Stimulated activated CD8-positive, alpha-beta memory T cell treated with anti-CD3 and anti-CD28 coated beads, Interleukin-15, amount 100 ng/mL, for 48 hours (primary cell): Measurements from ENCODE around the gene ABL1.

Experiments
- DNase-seq, 2 donors: peaks; one replicate each; pipeline ENCODE4 v3.0.0-alpha.2; 2020; ENCODE audit warnings: low read depth in 2 of 2

ABL1 gene

DNA sequence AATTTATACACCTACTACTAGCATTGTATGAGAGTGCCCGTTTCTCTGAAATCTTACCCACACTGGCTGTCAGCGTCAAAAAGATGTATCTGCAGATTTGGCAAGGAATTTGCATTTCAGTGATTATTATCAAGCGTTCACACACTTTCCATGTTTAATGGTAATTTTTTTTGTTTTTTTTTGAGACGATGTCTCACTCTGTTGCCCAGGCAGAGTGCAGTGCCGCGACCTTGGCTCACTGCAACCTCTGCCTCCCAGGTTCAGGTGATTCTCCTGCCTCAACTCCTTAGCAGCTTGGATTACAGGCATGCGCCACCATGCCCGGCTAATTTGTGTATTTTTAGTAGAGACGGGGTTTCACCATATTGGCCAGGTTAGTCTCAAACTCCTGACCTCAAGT, 14.3 kb downstream of the ABL1 start:
- no peak for DNase-seq

DNA sequence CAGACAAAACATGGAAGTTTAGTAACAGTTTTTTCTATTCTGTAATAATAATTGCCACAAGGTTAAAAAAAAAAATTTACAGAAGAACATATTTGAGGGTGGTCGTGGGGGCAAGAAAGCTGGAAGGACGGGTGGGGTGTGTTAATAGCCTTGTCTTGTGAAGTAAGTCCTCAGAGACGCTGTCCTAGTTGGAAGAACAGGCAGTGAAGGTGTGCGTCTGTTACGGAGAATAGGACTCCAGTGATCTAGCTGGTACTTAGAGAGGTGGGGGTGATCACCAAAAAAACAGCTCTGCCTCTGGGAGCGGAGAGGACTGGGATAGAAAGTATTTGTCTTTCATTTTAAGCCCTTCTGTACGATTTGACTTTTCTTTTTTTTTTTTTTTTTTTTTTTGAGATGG, 17.7 kb downstream of the ABL1 start:
- DNase-seq, result no peak

DNA sequence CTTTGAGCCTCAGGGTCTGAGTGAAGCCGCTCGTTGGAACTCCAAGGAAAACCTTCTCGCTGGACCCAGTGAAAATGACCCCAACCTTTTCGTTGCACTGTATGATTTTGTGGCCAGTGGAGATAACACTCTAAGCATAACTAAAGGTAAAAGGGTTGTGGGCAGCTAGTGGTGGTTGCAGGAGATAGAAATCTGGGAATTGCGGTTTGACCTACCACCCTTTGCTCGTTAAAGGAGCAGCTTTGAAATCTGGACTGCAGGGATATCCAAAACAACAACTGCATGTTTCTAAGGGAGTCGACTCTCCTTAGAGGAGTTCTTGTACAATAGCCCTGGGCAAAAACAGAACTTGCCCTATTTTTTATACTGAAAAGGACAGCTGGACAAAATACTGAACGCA, 19.0 kb downstream of the ABL1 start:
- DNase-seq, result no peak

DNA sequence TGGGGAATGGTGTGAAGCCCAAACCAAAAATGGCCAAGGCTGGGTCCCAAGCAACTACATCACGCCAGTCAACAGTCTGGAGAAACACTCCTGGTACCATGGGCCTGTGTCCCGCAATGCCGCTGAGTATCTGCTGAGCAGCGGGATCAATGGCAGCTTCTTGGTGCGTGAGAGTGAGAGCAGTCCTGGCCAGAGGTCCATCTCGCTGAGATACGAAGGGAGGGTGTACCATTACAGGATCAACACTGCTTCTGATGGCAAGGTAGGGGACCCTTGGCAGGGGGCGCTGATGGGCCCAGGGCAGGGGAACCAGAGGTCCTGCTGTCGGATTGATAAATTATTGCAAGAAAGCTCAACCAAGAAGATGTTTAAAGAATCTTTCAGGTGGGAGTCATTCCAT, 19.8 kb downstream of the ABL1 start:
- DNase-seq, result no peak

DNA sequence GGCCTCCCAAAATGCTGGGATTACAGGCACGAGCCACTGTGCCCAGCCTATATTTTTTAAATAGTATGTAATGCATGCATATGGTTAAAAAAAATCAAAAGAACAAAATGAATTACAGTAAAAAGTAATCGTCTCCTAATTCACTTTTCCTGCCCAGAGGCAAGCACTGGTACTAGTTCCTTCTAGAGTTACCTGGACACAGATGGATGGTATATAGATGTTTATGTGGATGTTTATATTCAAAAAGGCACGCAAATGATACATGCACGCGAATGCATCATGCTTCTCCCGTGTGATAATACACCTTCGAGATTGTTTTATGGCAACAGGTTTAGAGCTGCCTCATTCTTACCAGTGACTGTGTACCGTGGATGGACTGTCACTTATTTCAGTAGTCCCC, 21.4 kb downstream of the ABL1 start:
- no peak for DNase-seq

DNA sequence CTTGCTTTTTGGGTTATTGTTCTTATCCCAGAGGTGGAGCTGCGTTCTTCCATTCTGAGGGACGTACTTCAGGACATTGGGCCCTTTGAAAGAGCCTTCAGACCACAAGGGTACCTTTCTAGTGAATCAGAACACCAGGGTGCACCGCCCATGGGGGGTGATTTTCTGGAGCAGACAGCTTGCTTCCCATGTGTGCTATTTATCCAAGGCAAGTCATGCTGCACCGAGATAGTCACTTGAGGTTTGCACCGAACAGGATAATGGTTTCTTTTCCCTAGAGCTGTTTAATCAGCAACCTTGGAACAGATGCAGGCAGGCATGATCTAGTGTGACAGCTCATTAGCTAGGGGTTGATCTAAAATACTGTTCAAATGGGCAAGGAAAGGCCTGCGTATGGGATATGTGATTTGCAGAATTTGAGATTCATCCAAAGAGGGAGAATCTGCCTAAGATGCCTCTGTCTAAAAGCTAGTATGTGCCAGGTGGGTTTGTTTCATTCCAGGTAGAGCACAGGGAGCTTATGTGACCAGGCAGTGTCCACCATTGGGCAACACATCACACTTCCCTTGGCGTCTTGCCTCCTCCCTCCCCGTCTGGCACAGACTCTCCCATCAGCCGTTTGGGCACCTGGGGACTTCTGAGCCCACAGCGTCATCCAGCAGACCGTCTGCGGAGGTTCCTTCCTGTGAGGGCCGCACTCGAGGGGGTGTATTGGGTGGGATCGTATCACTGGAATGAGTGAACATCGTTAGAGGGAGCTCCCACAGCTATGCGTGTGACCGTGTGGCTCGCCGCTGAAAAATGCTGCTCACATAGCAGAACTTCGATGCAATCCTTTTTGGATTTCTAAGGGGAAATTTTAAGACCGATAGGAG, 23.0 kb downstream of the ABL1 start:
- no peak for DNase-seq

DNA sequence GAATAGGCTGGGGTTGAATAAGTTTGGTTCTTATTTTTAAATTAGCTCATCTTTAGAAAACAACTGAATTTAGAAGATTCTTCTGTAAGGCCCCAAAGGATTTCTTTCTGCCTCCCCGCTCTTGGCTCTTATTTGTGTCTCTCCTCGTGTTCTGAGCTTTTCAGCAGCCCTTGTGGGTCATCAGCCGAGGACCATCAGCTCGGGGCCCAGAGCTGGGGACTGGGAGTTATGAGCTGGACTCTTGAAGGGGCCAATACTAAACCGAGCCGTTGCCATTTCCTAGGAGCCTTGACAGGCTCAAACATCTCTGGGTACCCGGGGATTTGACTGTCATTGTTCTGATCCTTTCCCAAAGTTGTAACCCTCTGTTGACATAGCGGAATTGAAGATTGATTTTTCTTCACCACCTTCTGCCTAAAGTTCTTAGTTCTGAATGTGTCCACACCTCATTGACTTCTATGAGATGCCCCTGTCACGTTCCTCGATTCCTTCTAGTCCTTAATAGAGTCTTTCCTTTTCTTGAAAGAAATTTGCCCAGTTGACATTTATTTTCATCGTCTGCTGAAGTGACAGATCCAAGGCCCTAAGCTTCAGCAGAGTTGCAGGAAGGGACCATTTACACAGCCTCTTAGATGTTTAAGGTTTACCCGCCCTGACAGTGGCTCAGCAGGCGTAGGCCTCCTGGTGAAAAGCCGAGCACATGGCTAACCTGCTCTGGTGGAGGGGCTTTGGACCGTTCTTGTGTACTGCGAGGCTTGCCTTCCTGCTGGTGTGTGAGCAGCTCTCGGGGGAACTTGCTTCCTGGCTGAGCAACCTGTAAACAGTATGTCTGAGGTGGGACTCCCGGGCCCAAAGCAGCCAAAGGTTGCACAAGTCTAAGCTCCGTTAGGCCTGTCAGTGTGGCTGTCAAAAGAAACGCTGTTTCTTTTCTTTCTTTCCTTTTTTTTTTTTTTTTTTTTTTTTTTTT, 24.0 kb downstream of the ABL1 start:
- no peak for DNase-seq

DNA sequence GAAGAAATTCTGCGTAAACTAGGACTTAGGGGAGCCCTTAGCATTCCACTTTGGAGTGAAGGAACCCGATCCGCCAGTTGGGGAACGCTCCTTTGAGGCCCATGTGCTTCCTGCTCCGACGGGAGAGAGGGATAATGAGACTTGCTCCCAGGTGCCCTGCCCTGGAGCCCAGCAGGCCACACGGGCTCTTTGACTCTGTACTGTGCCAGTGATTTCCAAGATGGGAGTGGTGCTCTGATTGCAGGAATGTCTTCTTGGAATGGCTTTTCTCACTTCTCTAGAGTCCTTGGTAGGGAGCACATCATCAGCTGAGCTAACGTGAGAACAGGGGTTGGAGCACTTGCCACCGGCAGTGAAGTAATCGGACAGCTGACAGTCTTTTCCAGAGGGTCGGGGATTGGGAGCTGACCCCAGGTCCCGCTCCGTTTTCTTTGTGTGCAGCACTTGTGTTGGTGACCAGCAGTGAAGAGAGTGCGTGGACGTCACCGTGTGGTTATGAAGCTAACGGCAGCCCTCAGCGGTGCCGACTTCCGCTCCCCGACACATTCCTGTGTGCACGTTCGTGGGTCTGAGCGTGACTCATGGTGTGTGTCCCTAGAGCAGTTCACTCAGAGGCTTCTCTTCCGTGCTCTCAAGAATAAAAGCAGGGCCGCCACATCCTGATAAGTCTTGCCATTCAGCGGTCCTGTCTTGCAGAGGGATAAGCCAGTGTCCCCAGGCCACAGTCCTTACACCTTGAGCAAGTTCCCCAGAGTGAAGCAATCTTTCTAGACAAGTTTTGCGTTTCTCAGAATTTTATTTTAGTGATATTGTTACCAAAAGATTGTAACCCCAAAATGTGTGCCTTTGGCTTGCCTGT, 25.6 kb downstream of the ABL1 start:
- DNase-seq, result no peak

DNA sequence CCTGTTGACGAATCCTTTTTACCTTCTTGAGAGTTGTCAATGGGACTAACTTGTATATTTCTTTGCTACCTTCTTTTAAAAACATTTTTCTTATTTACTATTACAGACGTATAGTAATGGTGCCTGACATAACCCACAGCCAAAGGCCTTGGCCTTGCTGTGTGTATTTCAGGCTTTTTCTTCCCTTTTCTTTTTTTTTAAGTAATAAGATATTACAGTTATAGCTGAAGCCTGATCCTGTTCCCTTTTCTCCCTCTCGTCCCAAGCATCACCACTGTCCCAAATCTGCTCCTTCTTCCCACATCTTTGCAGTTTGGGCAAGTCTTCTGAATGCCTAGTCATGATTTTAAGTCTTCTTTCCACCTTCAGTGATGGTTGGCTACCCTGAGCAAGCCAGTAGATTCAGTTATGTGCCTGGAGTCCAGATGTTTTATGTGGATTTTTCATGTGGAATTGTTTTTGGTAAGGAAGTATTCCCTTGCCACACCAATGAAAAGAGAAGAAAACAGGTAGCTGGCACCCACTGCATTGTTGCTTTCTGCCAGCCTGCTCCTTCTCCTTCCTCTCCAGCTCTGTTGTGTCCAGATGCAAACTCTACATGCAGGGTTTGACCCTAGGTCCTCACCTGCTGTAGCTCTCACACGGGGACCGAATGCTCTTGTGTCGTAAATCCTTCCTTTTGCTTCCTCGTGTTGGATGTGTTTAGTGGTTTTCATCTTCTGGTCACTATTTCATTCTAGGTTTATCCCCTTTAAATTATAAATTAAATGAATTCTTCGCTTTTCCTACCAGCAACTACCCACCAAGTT, 26.5 kb downstream of the ABL1 start:
- no peak for DNase-seq

DNA sequence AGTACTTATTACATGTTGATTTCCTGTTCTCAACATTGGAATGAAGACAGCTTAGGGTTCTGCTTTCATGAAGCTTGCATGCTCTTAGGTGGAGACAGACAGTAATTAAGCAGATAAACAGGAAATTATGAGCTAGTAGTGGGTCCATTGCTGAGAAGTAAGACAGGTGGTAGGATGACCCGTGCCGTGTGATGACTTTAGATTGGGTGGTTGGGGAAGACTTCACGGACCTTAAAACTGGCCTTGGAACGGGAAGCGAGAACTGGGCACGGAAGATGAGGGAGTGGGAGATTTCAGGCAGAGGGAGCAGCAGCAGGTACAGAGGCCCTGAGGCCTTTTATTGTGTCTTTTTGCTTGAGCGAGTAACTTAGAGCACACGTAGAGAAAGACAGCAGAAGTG, 27.2 kb downstream of the ABL1 start:
- DNase-seq, result no peak

DNA sequence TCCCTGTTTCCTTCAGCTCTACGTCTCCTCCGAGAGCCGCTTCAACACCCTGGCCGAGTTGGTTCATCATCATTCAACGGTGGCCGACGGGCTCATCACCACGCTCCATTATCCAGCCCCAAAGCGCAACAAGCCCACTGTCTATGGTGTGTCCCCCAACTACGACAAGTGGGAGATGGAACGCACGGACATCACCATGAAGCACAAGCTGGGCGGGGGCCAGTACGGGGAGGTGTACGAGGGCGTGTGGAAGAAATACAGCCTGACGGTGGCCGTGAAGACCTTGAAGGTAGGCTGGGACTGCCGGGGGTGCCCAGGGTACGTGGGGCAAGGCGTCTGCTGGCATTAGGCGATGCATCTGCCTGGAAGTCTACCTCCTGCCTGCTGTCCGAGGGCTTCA, 27.7 kb downstream of the ABL1 start:
- DNase-seq, result no peak

DNA sequence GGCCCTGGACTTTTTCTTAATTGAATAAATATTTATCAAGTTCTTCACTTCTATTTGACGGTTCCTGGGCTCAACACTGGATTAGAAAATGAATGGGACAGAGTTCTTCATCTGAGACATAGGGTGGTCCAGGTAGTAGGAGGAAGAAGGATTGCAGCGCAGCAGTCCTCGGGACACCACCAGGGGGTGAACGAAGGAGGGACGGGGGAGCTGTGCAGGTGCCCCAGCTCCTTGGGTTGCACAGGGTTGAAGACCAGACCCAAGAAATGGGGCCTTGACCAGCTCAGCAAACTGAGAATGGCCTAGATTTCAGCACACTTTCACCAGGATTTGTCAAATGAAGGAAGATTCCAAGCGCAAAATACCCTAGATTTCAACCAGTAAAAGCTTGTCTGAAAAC, 29.5 kb downstream of the ABL1 start:
- no peak for DNase-seq

DNA sequence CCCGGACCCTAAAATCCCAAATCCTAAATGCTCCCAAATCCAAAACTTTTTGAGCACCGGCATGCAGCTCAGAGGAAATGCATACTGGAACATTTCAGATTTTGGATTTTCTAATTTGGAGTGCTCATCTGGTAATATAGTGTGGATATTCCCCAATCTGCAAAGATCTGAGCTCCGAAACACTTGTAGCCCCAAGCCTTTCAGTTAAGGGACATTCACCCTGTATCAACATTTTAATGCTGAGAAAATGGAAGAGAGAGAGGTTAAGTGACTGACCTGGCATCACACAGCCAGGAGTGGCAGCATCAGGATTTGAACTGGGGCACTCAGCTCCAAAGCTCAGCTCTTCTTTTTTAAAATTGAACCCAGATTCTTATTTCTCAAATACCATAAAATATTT, 30.9 kb downstream of the ABL1 start:
- DNase-seq, result no peak

DNA sequence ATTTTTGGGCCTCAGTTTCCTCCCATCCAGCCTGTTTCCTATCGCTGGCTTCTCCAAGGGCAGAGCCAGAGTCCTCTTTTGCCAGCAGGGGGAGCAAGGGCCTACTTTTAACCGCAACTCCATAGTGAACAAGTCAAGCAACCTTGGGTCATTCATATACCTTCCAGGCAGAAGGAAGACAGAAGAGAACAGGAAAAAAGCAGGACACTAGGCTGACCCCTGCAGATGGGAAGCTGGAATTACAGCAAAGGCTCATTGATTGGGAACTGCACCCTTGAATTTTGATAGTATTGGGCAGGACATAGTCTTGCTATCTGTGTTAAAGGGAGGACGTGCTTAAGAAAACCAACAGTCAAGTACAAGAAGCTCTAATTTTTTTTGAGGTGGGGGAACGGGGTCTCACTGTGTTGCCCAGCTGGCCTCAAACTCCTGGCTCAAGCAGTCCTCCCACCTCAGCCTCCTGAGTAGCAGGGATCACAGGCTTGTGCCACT, 31.5 kb downstream of the ABL1 start:
- DNase-seq, result peak in 1 of 2 donors; percentile 10

DNA sequence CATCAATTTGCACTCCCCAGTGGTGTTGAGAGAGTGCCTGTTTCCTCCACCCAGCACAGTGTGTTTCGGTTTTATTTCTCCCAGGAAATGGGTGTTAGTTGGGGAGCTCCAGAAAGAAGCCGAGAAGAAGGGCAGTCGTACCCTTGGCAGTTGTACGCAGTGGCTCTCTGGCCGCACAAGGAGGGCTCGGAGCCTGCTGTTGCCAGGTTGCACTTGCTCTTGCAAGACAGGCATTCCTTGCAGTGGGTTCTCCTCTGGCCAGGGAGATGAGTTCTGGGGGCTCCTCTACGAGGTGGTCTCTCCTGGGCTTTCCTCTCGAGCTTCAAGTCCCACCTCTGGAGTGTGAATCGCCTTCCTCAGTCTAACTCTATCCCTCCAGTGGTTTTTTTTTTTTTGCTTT, 32.5 kb downstream of the ABL1 start:
- DNase-seq, result no peak

DNA sequence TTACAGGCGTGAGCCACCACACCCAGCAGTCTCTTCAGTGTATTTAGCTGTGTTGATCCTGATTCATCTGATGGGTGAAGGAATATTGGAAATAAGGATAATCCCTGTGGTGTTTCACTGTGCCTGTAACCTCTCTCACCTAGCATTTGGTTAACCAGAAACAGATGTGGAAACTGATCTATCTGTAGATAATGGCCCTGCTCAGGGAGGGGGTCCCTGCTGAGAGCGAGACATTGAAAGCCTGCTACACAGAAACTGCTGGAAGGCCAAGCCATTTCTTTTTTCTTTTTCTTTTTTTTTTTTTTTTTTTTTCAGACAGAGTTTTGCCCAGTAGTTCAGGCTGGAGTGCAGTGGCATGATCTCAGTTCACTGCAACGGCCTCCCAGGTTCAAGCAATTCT, 33.2 kb downstream of the ABL1 start:
- no peak for DNase-seq

DNA sequence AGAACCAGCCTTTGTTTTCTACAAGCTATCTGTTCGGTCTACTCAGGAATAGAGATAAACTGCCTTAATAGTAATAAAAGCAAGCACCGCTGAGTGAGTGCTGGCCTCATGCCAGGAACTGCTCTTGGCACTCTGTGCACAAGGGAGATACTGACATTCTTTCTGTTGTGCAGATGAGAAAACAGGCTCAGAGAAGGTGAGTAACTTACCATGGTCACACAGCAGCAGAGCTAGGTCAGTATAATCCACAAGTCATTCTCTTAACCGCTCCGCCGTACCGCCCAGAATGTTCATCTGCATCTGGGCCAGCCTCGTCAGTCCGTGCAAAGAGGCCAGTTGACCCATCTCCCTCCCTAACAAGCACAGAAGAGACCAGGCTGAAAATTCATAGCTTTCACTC, 34.2 kb downstream of the ABL1 start:
- no peak for DNase-seq

DNA sequence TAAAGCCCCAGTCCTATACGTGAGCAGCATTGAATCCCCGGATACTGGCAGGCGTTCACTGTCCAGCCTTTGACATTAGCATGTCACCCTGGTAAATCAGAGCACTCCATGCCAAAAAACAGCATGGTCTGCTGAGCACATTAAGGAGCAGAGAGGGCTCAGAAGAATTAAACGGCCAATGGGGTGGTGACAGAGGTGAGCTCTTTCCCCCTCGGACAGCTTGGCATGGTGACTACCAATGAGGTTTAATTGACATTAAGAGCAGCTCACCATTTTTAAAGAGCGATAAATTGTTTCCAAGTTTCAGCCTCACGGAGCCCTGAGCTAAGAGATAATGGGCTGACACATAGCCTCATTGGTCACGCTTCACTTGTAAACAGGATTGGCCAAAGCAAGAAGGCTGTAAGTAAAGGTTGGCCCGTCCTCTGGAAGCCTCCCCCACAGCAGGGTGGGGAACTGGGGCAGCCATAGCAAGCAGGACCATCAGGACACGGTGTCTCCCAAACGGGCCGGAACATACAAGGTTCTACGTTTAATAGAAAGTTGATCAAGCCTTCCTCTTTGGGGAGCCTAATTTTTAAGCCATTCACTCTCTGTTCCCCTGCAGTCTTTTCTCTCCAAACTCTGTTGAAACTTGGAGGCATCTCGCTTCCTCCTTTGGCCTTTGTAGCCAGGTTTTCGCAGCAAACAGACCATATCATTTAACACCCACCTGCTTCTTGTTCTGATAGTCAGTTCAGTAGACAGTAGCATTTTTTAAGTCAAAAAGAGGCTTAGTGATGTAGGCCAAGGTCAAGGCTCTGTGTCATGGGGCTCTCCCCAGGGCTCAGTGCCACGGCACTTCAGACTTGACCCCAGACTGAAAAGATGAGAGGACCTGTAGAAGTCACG, 35.7 kb downstream of the ABL1 start:
- no peak for DNase-seq

DNA sequence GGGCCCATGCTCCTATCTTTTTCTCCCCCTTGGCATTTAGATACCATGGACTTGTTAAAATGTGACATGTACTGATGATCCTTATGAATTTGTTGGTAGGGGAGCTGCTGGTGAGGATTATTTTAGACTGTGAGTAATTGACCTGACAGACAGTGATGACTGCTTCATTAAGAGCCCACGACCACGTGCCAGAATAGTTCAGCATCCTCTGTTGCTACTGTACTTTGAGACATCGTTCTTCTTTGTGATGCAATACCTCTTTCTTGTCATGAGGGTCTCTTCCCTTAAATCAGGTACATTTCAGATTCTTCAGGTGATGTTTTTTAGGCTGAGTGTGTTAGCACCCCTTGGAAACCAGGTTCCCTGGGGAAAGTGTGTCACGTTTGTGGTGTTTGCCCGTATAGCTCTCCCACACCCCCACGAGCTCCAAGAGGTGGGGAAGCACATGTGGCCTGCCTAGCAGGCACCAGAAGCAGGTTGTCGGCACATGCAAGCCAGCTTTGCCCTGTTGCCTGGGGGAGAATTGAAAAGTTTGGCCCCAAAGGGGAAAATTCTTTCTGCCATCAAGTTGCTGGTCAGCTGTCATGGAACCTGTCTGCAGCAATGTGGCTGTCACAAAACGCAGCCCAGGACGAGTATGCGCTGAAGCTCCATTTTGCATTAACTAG, 36.5 kb downstream of the ABL1 start:
- no peak for DNase-seq
